SJSA1 (cell line): Measurements from ENCODE around the gene ELP5. TPM values are rescaled to one million over a fixed set of nuclear protein-coding genes. Genes with fewer than 3 reads are reported as not detected.

Source experiments
- DNase-seq, 2 experiments: peaks; one replicate each; pipeline ENCODE4 v3.0.0-alpha.2; 2015 to 2020; ENCODE audit warnings: low spot score in 2 of 2, low read depth in 1 of 2
- H3K27ac ChIP-seq: fragments of 250-450 bp; sonication (Bioruptor Pico); 2 replicates; pipeline ENCODE4 v1.5.1; 2020; ENCODE audit warnings: mild to moderate bottlenecking, moderate library complexity
- H3K27me3 ChIP-seq: fragments of 250-450 bp; sonication (Bioruptor Pico); replicated peaks from 2 replicates; pipeline ENCODE4 v1.5.1; 2020; ENCODE audit warnings: mild to moderate bottlenecking, moderate library complexity
- H3K36me3 ChIP-seq: fragments of 250-450 bp; sonication (Bioruptor Pico); 2 replicates; pipeline ENCODE4 v1.5.1; 2020; ENCODE audit warnings: mild to moderate bottlenecking
- H3K4me1 ChIP-seq: fragments of 250-450 bp; sonication (Bioruptor Pico); replicated peaks from 2 replicates; pipeline ENCODE4 v1.6.1; 2021; ENCODE audit warnings: mild to moderate bottlenecking
- H3K4me3 ChIP-seq: fragments of 250-450 bp; sonication (Bioruptor Pico); 2 replicates; pipeline ENCODE4 v1.5.1; 2020; ENCODE audit warnings: mild to moderate bottlenecking
- H3K9me3 ChIP-seq: fragments of 250-450 bp; sonication (Bioruptor Pico); replicated peaks from 2 replicates; pipeline ENCODE4 v1.5.1; 2020; ENCODE audit warnings: mild to moderate bottlenecking
- total RNA-seq: library from RNA; depleted of rRNA; stranded (reverse); fragments of >200 nt; shearing (Covaris generic); gene quantifications from 2 replicates; pipeline ENCODE4 v1.2.3, GENCODE V29; 2014

The ELP5 gene
- total RNA-seq, 1 experiment from 2014 or later, result 37.2 TPM

GRCh38 chr17:7222972-7223292, 29.1 kb upstream of the ELP5 start:
- Histone ChIP-seq H3K27me3 (no peaks in the 10 kb centered on the region), H3K36me3 (peaks cover 80% of the 10 kb centered on the region), H3K9me3 (no peaks in the 10 kb centered on the region), H3K4me3 (no peak overlapping the region), H3K4me1 (peaks cover 25% of the 10 kb centered on the region), H3K27ac (no peak overlapping the region)
- DNase-seq, result peak in 1 of 2 experiments; percentile 41

GRCh38 chr17:7223375-7223774, 28.6 kb upstream of the ELP5 start:
- DNase-seq, result no peak
- Histone ChIP-seq H3K27me3 (no peaks in the 10 kb centered on the region), H3K27ac (no peak overlapping the region), H3K9me3 (no peaks in the 10 kb centered on the region), H3K36me3 (peaks cover 85% of the 10 kb centered on the region), H3K4me3 (no peak overlapping the region), H3K4me1 (peaks cover 22% of the 10 kb centered on the region)

GRCh38 chr17:7224110-7224509, 27.9 kb upstream of the ELP5 start:
- DNase-seq, result peak in 1 of 2 experiments; percentile 39
- no peaks in the 10 kb centered on the region for H3K9me3 ChIP-seq
- no peak overlapping the region for H3K27ac ChIP-seq
- H3K4me1 ChIP-seq, result peaks cover 21% of the 10 kb centered on the region
- no peak overlapping the region for H3K4me3 ChIP-seq
- peaks cover 92% of the 10 kb centered on the region for H3K36me3 ChIP-seq
- no peaks in the 10 kb centered on the region for H3K27me3 ChIP-seq

GRCh38 chr17:7224661-7225111, 27.3 kb upstream of the ELP5 start:
- Histone ChIP-seq H3K4me1 (peaks cover 15% of the 10 kb centered on the region), H3K36me3 (peaks cover 98% of the 10 kb centered on the region), H3K27ac (no peak overlapping the region), H3K9me3 (no peaks in the 10 kb centered on the region), H3K27me3 (no peaks in the 10 kb centered on the region), H3K4me3 (no peak overlapping the region)
- peak in 1 of 2 experiments; percentile 38 for DNase-seq

DNA sequence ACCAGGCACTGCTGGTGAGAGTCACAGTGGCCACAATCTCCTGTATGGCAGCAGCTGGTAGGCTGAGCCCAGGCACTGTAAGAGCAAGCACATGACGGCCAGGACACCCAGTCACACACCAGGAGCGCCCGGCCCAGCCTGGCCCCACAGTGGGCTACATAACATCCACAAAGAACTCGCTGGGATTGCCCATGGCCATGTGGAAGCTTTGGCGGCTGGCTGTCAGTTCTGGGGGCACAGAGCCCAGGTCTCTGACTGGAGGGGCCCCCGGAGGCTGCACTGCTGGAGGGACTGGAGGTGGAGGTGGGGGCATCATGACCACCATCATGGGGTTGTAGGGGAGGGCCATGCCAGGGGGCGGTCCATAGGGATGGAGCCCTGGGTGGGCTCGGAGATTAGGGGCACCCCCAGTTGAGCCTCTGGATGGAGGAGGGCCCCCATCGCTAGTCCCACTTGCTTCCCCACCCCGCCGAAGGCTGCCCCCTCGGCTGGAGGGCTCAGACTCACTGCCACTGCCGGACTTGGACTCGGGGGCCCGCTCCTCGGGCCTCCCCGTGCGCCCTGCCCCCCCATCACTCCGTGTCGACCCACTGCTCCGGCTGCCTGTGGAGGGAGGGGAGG, 26.2 kb upstream of the ELP5 start:
- H3K36me3 ChIP-seq, result peaks cover 96% of the 10 kb centered on the region
- no peaks in the 10 kb centered on the region for H3K27me3 ChIP-seq
- no peaks in the 10 kb centered on the region for H3K9me3 ChIP-seq
- peaks cover 7% of the 10 kb centered on the region for H3K4me1 ChIP-seq
- peak in 1 of 2 experiments; percentile 41 for DNase-seq
- H3K4me3 ChIP-seq, result no peak overlapping the region
- no peak overlapping the region for H3K27ac ChIP-seq

DNA sequence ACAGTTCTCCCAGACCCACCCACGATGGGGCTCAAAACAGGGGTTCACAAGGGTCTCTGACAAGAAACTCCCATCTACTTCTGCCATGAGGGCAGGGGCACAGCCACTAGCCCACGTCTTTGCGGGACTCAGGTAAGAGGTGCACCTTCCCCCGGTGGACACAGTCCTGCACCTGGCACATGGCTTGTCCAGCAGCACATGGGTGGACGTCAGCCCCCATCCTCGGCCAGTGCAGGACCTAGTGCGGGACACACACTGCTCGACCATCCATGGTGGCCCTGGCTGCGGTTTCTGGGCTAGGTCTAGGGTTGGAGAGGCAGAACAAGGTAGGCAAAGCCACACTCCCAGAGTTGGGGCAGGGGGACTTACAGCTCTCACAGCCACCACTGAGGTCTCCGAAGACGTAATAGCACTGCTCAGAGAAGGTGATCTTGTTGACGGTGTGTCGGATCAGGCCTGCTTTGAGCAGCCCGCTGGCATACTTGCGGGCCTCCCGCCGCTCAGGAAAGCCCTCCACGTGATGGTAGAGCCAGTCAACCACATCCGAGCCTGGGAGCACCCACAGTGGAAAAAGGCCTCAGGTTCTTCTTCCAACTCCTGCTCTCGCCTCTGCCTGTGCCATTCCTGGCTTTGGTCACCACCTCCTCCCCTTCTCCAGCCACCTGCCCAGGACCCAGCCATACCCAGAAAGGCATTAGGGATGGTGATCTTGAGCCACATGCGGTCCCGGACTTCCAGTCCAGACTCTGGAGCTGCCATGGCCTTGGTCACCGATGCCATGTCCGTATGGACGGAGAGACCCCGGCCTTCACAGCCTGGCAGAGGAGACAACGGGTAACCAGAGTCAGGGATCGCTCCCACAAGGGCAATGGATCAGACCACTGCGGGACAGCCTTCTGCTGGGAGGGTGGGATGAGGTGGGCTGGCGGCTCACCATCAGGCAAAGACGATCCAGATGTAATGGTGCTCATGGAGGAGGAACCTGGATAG, 25.0 kb upstream of the ELP5 start:
- Histone ChIP-seq H3K4me3 (no peak overlapping the region), H3K9me3 (no peaks in the 10 kb centered on the region), H3K36me3 (peaks cover 87% of the 10 kb centered on the region), H3K4me1 (peaks cover under 1% of the 10 kb centered on the region), H3K27me3 (no peaks in the 10 kb centered on the region), H3K27ac (no peak overlapping the region)
- peak in 1 of 2 experiments; percentile 43 for DNase-seq

DNA sequence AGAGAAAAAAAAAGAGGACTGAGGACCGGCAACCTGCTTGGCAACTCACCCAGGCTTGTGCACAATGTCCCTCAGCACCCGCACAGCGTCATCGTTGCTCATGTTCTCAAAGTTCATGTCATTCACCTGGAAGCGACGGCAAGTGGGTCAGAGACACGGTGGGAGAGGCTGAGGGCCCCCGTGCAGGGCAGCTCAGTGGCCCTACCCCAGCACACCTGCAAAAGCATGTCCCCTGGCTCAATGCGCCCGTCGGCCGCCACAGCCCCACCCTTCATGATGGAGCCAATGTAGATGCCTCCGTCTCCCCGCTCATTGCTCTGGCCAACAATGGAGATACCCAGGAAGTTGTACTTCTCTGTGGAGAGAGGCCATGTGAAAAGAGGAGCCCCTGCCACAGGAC, 23.1 kb upstream of the ELP5 start:
- Histone ChIP-seq H3K9me3 (no peaks in the 10 kb centered on the region), H3K27ac (no peak overlapping the region), H3K4me3 (no peak overlapping the region), H3K4me1 (peaks cover 16% of the 10 kb centered on the region), H3K27me3 (no peaks in the 10 kb centered on the region), H3K36me3 (peaks cover 72% of the 10 kb centered on the region)
- no peak for DNase-seq

DNA sequence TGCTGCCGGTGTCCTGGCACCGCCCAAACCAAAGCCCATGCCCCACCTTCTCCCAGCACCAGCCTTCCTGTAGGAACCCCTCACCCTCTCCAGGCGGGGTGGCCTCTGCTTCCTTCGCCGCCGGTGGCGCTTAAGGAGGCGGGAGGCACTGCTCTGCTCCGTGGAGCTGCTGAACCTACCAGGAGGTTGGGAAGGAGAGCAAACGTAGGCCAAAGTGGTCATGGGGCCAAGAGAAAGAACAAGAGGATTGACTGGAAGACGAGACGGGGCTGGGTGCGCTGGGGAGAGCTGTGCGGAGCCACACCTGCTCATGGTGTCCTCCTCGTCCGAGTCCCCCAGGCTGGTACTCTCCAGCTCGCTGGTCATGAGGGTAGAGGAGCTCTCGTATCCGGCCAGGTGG, 22.5 kb upstream of the ELP5 start:
- H3K9me3 ChIP-seq, result no peaks in the 10 kb centered on the region
- peaks cover 17% of the 10 kb centered on the region for H3K4me1 ChIP-seq
- peaks cover 72% of the 10 kb centered on the region for H3K36me3 ChIP-seq
- no peak for DNase-seq
- no peaks in the 10 kb centered on the region for H3K27me3 ChIP-seq
- H3K4me3 ChIP-seq, result no peak overlapping the region
- H3K27ac ChIP-seq, result no peak overlapping the region

GRCh38 chr17:7232114-7232513, 19.9 kb upstream of the ELP5 start:
- H3K27ac ChIP-seq, result no peak overlapping the region
- H3K9me3 ChIP-seq, result no peaks in the 10 kb centered on the region
- H3K27me3 ChIP-seq, result no peaks in the 10 kb centered on the region
- no peak overlapping the region; the same call in 1 of the 2 replicates for H3K4me3 ChIP-seq
- H3K4me1 ChIP-seq, result peaks cover 22% of the 10 kb centered on the region
- no peak for DNase-seq
- H3K36me3 ChIP-seq, result peaks cover 73% of the 10 kb centered on the region

DNA sequence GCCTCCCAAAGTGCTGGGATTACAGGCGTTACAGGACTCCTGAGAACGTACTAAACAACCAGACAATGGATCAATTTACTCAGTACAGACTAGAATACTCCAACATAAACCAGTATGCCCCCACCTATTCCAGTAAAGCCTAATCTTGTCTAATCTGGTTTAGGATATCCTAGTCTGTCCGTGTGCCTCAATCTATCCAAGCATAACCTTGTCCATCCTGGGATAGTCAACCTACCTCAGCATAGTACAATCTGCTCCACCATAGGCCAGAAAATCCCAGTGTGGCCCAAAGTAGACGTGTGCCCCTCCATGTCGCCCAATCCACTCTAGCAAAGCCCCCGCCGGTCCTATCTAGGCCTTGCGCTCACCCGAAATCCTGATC, 18.3 kb upstream of the ELP5 start:
- no peak for DNase-seq
- no peaks in the 10 kb centered on the region for H3K27me3 ChIP-seq

GRCh38 chr17:7234083-7234951, 17.7 kb upstream of the ELP5 start, which contains the start of gene DVL2:
Gene DVL2, minus strand, starts transcription at chr17:7234517. Its CDS starts 255 bp downstream, at chr17:7234262.
- Histone ChIP-seq H3K9me3 (no peaks in the 10 kb centered on the region), H3K27me3 (no peaks in the 10 kb centered on the region), H3K36me3 (peaks cover 55% of the 10 kb centered on the region), H3K27ac (peak within 1 kb of the TSS; percentile 29), H3K4me1 (peaks cover 27% of the 10 kb centered on the region), H3K4me3 (peak within 1 kb of the TSS; percentile 82)
- DNase-seq, result peak; percentile 89 to 95

More for the DNA sequence above, 18.3 kb upstream of the ELP5 start:
- Histone ChIP-seq H3K36me3 (peaks cover 61% of the 10 kb centered on the region), H3K4me3 (peak overlapping the region; percentile 82), H3K9me3 (no peaks in the 10 kb centered on the region), H3K27ac (peak overlapping the region; percentile 29), H3K4me1 (peaks cover 27% of the 10 kb centered on the region)

DNA sequence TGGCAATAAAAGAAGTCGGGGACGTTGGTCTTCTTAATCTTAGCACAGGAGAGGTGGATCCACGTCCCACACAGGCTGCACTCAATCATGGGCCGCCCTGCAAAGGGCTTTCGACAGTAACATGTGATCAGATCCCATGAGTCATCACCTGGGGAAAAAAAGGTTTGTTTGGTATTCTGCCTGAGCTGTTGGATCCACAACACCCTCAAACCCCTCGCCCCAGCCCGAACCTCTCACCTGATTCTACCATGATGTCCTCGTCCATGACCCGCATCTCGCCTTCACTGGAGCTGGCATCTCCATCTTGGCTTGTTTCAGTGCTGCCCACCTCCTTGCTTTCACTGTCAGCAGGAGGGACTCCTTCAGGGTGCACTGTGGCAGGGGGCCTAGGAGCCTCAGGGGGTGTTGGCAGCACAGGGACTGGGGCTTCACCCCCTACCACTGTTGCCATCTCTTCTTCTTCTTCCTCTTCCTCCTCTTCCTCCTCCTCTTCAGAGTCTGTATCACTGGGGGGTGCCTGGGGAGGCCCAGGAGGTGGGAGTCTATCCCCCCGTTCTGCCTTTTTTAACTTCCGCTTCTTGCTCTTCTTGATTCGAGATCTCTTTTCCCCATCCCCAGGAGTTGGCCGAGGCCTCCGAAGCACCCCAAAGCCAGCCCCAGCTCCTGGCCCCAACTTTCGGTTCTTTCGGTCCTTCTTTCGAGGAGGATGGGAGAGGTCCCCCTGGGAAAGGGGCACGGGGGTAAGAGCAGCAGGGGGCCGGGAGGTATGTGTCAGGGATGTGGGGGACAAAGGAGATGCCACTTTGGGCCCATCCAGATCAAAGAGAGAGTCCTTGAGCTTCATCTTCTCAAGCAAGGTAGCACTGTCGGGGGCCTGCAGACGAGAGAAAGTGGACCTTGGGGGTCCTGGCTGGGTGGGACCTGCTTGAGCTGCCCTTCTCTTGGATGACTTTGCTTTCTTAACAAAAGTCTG, 16.0 kb upstream of the ELP5 start:
- no peak for DNase-seq
- H3K4me1 ChIP-seq, result peaks cover 34% of the 10 kb centered on the region
- peaks cover 52% of the 10 kb centered on the region for H3K36me3 ChIP-seq
- no peaks in the 10 kb centered on the region for H3K27me3 ChIP-seq
- H3K4me3 ChIP-seq, result no peak overlapping the region
- no peaks in the 10 kb centered on the region for H3K9me3 ChIP-seq
- no peak overlapping the region for H3K27ac ChIP-seq
